NOMO-1 treated with dmso at 0.1 percent for 144 hours (cell line): ENCODE data around the gene DHX30.
"Not testable (repeated sequence)": the region's sequence is repeated elsewhere in the genome, so short reads cannot be mapped to it uniquely, and the experiment has no call there.

Experiments used
- DNase-seq: peaks from one replicate; lab custom pipeline; 2025; ENCODE audit not compliant: unreplicated experiment; lab: John Stamatoyannopoulos, UW

The DHX30 gene

GRCh38 chr3:47882338-47882737 is 79.4 kb downstream of the DHX30 start:
- no peak for DNase-seq

- DNase-seq: no peak
Observed at GRCh38 chr3:47884603-47885002, 81.7 kb downstream of the DHX30 start.

- no peak for DNase-seq
Observed at GRCh38 chr3:47885168-47885567, 82.2 kb downstream of the DHX30 start.

- DNase-seq: not testable (repeated sequence)
Observed at GRCh38 chr3:47887991-47888390, 85.1 kb downstream of the DHX30 start.

GRCh38 chr3:47888986-47889757 is 86.2 kb downstream of the DHX30 start:
- DNase-seq: no peak

- no peak for DNase-seq
Observed at GRCh38 chr3:47890126-47890827, 87.3 kb downstream of the DHX30 start.

- DNase-seq: no peak
Observed at GRCh38 chr3:47890828-47891612, 88.1 kb downstream of the DHX30 start.

GRCh38 chr3:47891613-47892005 is 88.7 kb downstream of the DHX30 start:
- no peak for DNase-seq

GRCh38 chr3:47892286-47893040 is 89.5 kb downstream of the DHX30 start:
- no peak for DNase-seq

GRCh38 chr3:47895241-47895640 is 92.3 kb downstream of the DHX30 start:
- DNase-seq: no peak

- DNase-seq: no peak
Observed at GRCh38 chr3:47896736-47897135, 93.8 kb downstream of the DHX30 start.

GRCh38 chr3:47897954-47898353 is 95.0 kb downstream of the DHX30 start:
- no peak for DNase-seq

GRCh38 chr3:47899495-47900108 is 96.7 kb downstream of the DHX30 start:
- DNase-seq: no peak
